HG02678 (cell line): ENCODE results near the gene TMPRSS13.
"Not testable (repeated sequence)": the region's sequence is repeated elsewhere in the genome, so short reads cannot be mapped to it uniquely, and the experiment has no call there.

ENCODE experiments used
- ATAC-seq: cut with Tn5 transposase; IDR thresholded peaks from one replicate; pipeline ENCODE4 v1.9.1; 2021; ENCODE audit warnings: mild to moderate bottlenecking, moderate library complexity; ENCODE audit not compliant: unreplicated experiment

TMPRSS13 gene

DNA sequence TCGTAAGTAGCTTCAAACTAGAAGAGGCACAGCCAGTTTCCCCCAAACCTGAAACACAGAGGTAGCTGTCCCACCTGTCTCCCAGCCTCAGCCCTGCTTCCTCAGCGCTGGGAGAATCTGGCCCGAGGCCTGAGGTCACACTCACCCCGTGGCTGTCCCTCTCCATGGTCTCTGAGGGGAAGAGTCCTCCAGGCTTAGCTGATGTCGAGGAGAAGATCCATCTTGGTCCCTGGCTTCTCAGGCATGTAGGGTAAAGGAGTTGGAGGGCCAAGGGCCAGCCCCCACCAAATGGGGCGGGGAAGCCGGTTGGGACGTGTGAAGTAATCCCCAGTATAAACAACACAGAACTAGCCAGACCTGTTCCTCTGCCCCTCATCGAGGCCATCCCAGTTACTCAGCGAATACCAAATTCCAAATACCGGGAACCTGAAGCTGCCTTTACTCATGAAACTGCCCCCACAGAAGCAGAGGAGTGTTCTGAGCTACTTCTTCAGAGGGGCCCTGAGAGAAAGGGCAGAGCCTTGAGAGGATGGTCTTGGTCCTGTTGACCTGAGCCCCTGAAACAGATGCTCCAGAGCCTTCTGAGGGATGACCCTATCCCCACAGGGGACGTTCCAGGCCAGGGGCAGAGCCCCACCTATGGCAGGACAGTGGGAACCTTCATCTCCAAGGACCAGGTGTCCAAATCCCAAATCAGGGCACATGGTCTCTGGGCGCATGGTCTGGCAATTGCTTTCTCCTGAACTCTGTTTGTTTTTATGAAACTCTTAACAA lies at the start of gene TMPRSS13:
TMPRSS13 (minus strand) TSS at position 261 of the 774 bp plus-strand sequence; CDS start at position 166, 95 bp downstream.
- ATAC-seq = no peak

DNA sequence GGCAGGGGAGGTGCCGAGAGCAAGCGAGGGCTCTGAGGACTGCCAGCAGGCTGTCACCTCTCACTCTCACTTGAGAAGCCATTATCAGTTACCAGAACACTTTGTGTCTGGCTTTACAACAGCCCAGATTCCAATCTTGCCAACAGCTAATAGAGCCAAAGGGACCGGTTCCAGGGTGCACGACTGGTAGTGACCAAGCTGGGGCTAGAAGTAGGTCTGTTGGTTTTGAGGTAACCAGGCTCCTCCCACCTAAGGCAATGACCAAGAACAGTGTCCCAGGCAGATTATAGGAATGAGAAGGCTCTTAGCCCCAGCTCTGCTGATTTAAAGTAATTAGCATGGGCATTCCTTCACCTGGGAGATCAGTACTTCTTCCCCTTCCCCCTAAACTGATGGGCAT lies 49.8 kb upstream of the TMPRSS13 start:
- ATAC-seq = no peak

DNA sequence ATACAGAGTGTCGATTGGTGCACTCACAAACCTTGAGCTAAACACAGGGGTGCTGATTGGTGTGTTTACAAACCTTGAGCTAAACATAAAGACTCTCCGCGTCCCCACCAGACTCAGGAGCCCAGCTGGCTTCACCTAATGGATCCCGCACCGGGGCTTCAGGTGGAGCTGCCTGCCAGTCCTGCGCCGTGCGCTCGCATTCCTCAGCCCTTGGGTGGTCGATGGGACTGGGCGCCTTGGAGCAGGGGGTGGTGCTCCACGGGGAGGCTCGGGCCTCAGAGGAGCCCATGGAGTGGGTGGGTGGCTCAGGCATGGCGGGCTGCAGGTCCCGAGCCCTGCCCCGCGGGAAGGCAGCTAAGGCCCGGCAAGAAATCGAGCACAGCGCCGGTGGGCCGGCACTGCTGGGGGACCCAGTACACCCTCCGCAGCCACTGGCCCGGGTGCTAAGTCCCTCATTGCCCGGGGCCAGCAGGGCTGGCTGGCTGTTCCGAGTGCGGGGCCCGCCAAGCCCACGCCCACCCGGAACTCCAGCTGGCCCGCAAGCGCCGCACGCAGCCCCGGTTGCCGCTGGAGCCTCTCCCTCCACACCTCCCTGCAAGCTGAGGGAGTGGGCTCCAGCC lies 49.2 kb upstream of the TMPRSS13 start:
- ATAC-seq = not testable (repeated sequence)

DNA sequence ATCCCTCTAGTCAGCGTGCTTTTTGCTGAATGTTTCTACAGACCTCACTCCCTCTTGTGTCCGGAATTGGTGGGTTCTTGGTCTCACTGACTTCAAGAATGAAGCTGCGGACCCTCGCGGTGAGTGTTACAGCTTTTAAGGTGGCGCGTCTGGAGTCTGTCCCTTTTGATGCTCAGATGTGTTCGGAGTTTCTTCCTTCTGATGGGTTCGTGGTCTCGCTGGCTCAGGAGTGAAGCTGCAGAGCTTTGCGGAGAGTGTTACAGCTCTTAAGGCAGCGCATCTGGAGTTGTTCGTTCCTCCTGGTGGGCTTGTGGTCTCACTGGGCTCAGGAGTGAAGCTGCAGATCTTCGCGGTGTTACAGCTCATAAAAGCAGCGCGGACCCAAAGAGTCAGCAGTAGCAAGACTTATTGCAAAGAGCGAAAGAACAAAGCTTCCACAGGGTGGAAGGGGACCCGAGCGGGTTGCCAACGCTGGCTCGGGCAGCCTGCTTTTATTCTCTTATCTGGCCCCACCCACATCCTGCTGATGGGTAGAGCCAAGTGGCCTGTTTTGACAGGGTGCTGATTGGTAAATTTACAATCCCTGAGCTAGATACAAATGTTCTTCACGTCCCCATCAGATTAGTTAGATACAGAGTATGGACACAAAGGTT lies 48.5 kb upstream of the TMPRSS13 start:
- not testable (repeated sequence) for ATAC-seq

DNA sequence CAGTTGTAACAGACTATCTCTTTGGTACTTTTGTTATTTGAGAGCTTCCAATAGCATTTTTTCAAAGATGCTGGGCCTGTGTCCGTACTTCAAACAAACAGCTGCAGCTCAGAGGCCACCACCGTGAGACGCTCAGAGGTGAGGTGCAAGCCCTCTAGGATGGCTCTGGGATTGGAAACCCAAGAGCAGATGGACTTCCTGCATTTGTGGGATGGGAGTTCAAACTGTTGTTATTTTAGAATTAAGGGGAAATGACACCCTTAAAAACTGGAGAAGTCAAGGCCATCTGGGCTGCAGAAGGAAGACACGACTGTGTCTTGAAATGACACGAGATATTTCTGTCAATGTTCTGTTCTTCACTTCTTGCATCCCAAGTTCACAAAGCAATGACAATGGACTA lies 47.8 kb upstream of the TMPRSS13 start:
- no peak for ATAC-seq

DNA sequence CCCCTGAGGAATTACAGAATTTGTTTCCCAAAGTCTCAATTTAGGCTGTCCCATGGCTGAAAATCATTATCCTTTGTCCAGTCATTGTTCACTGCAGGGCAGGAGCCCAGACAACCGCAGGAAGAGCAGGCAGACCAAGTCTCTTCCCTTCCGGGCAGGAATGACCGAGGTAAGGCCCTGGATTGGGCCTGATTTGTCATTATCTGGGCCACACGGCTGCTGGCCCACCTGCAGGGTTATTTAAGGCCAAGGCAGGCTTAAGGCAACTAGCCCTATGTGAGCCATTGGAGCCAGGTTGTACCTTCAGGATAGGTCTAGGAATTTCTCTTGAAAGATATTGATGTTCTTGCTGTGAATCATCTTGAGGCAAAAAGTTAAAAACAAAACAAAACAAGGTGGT lies 47.2 kb upstream of the TMPRSS13 start:
- no peak for ATAC-seq

DNA sequence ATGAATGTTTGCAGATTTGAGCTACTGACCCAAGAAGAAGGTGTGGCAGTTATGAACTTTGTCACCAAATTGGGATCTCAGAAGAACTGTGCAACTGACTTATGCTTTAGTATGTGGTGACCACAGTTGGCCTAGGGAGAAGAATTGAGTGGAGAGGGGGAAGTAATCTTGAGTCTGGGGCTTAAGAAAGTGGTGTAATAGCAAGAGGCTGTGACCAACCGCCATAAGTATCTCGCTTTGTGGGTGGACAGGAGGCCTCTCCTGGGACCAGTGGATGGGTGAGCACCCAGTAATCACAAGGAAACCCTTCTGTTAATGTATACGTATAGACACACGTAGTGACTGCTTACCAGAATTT lies 44.3 kb upstream of the TMPRSS13 start:
- ATAC-seq = no peak

DNA sequence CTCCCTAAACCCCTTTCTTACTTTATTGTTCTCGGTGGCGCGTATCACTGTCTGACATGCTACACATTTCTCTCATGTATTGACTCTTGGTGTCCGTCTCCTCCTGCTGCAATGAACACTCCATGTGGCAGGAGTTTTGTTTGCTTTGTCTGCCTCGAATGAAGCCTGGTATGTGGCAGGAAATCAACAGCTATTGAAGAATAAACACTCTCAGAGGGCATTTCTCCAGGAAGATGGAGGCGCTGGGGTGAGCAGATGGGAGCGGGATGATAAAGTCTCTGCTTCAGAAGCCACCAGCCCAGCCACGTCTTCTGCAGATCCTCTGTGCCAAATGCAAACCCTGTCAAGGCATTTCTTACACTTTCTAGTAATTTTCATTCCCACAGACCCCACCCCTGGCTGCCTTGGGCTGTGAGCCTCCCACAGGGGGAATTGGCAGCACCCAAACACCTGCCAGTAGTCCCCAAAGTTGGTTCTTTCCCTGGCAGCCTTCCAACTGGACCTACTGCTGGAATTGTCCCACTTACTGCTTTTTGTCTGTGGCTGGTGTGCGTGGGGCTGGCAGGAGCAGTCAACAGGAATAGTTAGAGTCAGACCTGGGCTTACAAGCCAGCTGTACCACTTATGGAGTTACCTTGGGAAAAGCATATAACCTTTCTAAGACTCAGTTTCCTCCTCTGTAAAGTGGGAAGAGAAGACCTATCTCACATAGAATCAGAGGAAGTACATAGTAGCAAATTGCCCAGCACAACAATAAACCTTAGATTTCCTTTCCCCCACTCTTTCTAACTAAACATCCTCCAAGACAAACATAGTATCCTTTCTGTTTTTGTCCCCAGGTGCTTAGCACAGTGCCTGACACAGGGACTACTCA lies 43.7 kb upstream of the TMPRSS13 start:
- ATAC-seq = no peak

DNA sequence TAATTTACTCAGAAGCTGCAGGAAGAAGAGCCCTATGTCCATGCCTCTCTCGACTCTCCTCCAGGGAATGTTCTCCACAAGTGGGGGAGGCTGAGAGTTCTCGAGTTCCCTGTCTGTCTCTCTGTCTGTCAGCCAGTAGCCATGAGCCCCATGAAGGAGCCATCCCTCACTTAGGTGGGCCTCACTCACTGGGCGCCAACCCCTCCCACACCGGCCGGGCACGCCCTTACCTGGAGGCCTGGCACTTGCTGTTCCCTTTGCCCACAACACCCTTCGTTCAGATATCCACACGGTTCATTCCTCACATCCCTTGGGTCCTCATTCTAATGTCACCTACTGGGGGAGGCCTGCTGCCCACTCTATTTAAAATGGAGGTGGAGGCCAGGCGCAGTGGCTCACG lies 42.8 kb upstream of the TMPRSS13 start:
- ATAC-seq = no peak

DNA sequence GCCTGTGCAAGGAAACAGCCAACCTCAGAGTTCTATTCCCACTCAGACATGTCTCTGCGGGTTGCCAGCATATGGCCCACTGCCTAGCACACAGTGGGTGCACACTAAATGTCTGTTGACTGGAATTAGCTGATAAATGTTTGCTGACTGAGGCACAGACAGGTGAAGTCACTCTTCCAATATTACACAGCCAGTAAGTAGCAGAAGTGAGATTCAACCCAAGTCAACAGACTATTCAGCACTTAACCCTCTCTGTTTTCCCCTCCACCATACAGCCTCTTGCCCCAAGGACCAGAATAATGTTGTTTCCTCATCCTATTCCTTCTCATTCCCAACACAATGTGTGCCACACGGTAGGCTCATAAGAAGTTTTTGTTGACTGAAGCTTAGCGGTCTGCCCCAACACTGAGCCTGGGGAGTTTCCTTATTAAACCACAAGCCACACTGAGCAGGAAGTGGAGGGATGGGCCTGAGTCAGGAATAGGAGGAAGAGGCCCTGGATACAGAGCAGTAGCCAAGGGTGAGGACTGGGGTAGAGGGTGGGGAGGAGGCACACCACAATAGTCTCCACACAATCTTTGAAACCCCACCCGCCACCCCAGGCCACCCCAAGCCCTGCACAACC lies 41.3 kb upstream of the TMPRSS13 start:
- ATAC-seq = no peak

DNA sequence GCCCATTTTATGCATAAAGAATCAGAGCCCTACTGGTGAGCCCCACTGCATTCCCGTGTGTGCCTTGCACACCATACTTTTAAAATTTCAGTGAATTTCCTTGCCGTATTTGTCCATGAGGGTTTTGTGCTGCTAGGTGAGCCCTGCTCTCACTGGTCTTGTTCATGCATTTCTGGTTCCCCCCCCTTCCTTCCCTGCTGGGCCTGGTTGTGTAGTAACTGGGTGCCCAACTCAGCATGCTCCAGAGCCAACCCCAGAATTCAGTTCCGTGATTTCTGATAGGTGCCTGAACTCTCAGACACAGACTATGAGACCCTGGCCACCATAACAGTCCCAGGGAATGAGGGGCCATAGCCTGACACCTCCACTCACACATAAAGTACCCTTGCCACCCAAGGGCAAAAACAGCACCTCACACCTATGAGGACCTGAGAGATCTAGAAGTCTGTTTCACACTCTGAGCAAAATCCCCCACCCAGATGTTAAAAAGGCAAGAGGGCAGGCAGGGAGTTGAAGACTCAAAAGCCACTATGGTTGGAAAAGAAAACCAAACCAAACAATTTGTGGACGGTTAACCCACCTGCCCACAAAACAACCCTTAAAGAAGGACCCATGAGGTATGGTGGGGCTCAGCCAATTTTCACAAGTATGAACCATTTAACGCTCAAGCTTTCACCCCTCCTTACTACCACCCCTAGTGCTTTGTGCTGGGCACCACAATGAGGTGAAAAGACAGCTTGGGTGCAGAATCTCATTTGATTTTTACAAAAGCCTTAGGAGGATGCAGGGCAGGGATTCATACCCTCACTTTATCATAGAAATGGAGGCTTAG lies 40.2 kb upstream of the TMPRSS13 start:
- no peak for ATAC-seq

DNA sequence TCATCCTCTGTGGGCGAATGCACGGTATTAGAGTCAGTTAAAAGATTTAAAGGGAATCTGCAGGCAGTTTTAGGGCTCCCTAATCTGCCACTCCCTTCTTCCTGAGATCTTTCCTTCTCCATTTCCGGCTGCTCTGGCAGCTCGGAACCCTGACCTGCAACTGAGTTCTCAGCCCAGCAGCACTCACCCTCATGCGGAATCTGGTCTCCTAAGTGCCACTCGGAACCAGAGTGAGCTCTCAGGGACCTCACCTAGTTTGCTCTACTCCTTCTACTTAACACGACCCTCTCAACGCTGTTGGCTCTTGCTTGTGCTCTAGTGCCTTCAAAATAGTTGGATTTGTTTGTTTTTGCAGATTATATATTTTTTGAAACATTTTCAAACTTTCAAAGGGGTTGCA lies 37.7 kb upstream of the TMPRSS13 start:
- ATAC-seq = no peak

DNA sequence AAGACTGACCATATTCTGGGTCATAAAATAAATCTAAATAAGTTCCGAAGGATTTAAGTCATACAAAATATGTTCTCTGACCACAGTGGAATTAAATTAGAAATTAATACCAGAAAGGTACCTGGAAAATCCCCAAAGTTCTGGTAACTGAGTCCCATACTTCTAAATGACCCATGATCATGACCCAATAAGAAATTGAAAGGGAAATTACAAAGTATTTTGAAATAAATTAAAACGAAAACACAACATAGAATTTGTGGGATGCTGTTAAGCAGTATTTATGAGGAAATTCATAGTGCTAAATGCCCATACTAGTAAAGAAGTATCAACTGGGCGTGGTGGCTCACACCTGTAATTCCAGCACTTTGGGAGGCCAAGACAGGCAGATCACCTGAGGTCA lies 33.6 kb upstream of the TMPRSS13 start:
- no peak for ATAC-seq

DNA sequence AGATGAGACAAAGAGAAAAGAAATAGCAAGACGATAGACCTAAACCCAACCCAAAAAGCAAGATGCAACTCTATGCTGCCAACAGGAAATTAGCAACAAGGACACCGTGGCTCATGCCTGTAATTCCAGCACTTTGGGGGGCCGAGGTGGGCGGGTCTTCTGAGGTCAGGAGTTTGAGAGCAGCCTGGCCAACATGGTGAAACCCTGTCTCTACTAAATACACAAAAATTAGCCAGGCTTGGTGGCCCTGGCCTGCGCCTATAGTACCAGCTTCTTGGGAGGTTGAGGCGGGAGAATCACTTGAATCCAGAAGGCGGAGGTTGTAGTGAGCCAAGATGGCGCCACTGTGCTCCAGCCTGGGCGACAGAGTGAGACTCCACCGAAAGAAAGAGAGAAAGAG lies 32.7 kb upstream of the TMPRSS13 start:
- no peak for ATAC-seq

DNA sequence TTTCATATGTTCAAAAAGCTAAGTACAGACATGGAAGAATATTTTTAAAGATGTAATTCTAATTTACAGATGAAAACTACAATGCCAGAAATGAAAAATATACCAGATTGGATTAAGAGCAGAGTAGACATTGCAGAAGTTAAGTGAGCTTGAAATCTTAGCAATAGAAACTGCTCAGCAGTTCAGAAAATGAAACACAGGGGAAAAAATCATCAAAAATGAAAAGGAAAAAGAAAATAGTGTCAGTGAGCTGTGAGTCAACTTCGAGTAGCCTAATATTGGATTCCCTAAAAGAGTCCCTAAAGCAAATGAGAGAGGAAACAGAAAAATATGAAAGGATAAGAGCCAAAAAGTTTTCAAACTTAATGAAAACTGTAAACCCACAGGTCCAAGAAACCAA lies 31.2 kb upstream of the TMPRSS13 start:
- ATAC-seq = no peak

DNA sequence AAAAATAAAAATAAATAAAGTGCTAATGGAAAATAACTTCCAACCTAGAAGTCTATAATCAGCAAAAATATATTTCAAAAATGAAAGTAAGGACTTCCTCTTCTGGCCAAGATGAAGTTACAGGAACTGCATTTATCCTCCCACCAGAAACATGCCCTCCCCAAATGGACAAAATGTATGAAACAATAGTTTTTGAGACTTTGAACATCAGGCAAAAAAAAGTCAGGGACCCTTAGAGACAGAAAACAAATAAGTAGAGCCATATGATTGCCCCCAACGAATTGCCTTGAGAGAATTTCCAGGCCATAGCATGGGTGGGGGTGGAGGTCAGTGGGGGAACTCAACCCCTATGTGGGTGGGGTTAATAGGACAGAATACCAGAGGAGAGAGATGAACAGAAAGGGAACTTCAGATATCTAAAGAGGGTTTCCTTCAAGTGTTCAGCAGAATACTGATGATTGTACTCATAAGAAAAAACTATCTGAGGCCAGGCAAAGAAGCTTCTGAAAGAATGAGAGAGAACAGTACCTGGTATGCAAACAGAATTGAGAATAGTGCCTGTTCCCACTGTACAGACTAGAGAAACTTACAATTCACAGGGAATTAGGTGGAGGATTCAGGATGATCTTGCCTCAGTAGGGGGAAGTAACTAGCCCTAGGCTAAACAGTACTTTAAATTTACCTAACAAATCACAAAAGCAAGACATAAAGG lies 30.4 kb upstream of the TMPRSS13 start:
- ATAC-seq = no peak

DNA sequence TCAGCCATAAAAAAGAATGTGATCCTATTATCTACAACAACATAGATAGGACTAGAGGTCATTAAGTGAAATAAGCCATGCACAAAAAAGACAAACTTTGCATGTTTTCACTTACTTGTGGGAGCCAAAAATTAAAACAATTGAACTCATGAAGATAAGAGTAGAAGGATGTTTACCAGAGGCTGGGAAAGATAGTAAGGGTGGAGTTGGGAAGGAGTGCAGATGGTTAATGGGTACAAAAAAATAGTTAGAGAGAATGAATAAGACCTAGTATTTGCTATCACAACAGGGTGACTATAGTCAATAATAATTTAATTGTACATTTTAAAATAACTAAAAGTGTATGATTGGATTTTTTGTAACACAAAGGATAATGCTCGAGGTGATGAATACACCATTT lies 29.7 kb upstream of the TMPRSS13 start:
- ATAC-seq = no peak

DNA sequence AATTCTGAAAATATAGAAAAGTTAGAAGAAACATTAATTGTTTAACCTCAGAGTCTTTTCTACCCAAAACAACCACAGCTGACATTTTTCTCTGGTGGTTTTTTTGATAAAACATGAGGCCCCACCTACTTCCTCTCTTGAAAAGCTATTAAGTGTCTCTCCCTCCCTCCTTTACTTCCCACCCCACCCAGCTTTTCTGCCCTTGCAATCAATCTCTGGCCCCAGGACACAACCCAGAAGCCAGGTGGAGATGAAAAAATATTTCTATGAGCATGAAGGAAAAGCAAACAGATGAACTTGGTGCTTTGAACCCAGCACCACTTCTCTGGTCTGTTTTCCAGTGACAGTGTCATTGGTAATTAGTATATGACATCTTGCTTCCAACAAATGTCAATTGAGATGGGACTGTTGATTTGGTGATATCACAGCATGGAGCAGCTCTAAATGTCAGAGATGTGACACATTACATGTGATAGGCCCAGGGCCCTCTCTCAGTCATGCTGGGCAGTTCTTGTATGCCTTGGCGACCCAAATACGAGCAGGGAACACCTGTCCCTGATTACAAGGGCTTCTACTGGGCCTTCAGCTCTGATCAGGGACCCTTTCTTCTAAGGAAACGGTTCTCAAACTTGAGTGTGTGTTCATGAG lies 23.9 kb upstream of the TMPRSS13 start:
- no peak for ATAC-seq
